Activated T-helper 17 cell treated with anti-CD3 and anti-CD28 coated beads, Interleukin-2, amount 50 U/mL, for 72 hours (primary cell): ENCODE results near the gene PVR. TPM values are rescaled to one million over a fixed set of nuclear protein-coding genes. Genes with fewer than 3 reads are reported as not detected.
"Not testable (repeated sequence)": the region's sequence is repeated elsewhere in the genome, so short reads cannot be mapped to it uniquely, and the experiment has no call there.

Experiments
- ATAC-seq: fragments of 150-1000 bp; cut with Tn5 transposase; replicated peaks from 2 replicates; pipeline ENCODE4 v1.10.0; 2021; ENCODE audit warnings: mild to moderate bottlenecking, moderate library complexity
- H3K27ac Mint-ChIP-seq: one replicate; pipeline ENCODE4 v1.8.0; 2022; ENCODE audit warnings: mixed read lengths
- H3K27me3 Mint-ChIP-seq: one replicate; pipeline ENCODE4 v1.8.0; 2022; ENCODE audit warnings: mixed read lengths
- H3K36me3 Mint-ChIP-seq: one replicate; pipeline ENCODE4 v1.8.0; 2022; ENCODE audit warnings: low read depth, mild to moderate bottlenecking, mixed read lengths
- H3K4me1 Mint-ChIP-seq: one replicate; pipeline ENCODE4 v1.8.0; 2022; ENCODE audit warnings: mixed read lengths
- H3K4me3 Mint-ChIP-seq: one replicate; pipeline ENCODE4 v1.8.0; 2022; ENCODE audit warnings: mild to moderate bottlenecking, mixed read lengths
- H3K9me3 Mint-ChIP-seq: one replicate; pipeline ENCODE4 v1.8.0; 2022; ENCODE audit warnings: mixed read lengths
- total RNA-seq, 2 donors: library from RNA; stranded (reverse); gene quantifications; one replicate each; pipeline ENCODE4 v1.2.3, GENCODE V29; 2022

Gene PVR
- total RNA-seq, 2 donors from 2014 or later, result 8.6 to 10.6 TPM

GRCh38 chr19:44666852-44667556, 23.3 kb downstream of the PVR start:
- H3K27ac Mint-ChIP-seq, result no peak overlapping the region
- no peaks in the 10 kb centered on the region for H3K36me3 Mint-ChIP-seq
- no peaks in the 10 kb centered on the region for H3K9me3 Mint-ChIP-seq
- H3K4me3 Mint-ChIP-seq, result no peak overlapping the region
- no peaks in the 10 kb centered on the region for H3K4me1 Mint-ChIP-seq
- no peaks in the 10 kb centered on the region for H3K27me3 Mint-ChIP-seq
- peak; percentile 28 for ATAC-seq

- Mint-ChIP-seq H3K4me1 (no peaks in the 10 kb centered on the region), H3K36me3 (no peaks in the 10 kb centered on the region), H3K27me3 (no peaks in the 10 kb centered on the region), H3K4me3 (no peak overlapping the region), H3K9me3 (no peaks in the 10 kb centered on the region), H3K27ac (no peak overlapping the region)
- ATAC-seq, result peak; percentile 28
Measured at GRCh38 chr19:44668985-44669764, 25.5 kb downstream of the PVR start.

- not testable (repeated sequence) for H3K27ac Mint-ChIP-seq, H3K4me3 Mint-ChIP-seq, ATAC-seq, H3K9me3 Mint-ChIP-seq, H3K36me3 Mint-ChIP-seq, H3K27me3 Mint-ChIP-seq, H3K4me1 Mint-ChIP-seq
Measured at GRCh38 chr19:44670027-44670426, 26.3 kb downstream of the PVR start.

GRCh38 chr19:44671400-44671799, 27.7 kb downstream of the PVR start, which contains the start of gene CEACAM19:
CEACAM19 (plus strand) TSS chr19:44671482; CDS start chr19:44671932, 450 bp downstream.
- peak; percentile 62 for ATAC-seq
- Mint-ChIP-seq H3K9me3 (no peaks in the 10 kb centered on the region), H3K36me3 (no peaks in the 10 kb centered on the region), H3K27me3 (no peaks in the 10 kb centered on the region), H3K27ac (no peak within 1 kb of the TSS), H3K4me1 (no peaks in the 10 kb centered on the region), H3K4me3 (no peak within 1 kb of the TSS)

- no peaks in the 10 kb centered on the region for H3K36me3 Mint-ChIP-seq
Measured at GRCh38 chr19:44672226-44672625, 28.5 kb downstream of the PVR start.

GRCh38 chr19:44673510-44673909, 29.8 kb downstream of the PVR start:
- Mint-ChIP-seq H3K4me1 (no peaks in the 10 kb centered on the region), H3K27ac (no peak overlapping the region), H3K4me3 (no peak overlapping the region), H3K36me3 (no peaks in the 10 kb centered on the region), H3K9me3 (no peaks in the 10 kb centered on the region), H3K27me3 (no peaks in the 10 kb centered on the region)
- no peak for ATAC-seq

More at GRCh38 chr19:44672226-44672625, 28.5 kb downstream of the PVR start:
- no peaks in the 10 kb centered on the region for H3K27me3 Mint-ChIP-seq
- no peaks in the 10 kb centered on the region for H3K9me3 Mint-ChIP-seq
- no peak overlapping the region for H3K27ac Mint-ChIP-seq
- no peak overlapping the region for H3K4me3 Mint-ChIP-seq
- H3K4me1 Mint-ChIP-seq, result no peaks in the 10 kb centered on the region
- ATAC-seq, result no peak

GRCh38 chr19:44675521-44675920, 31.8 kb downstream of the PVR start:
- Mint-ChIP-seq H3K27me3 (no peaks in the 10 kb centered on the region), H3K4me3 (no peak overlapping the region), H3K27ac (no peak overlapping the region), H3K9me3 (no peaks in the 10 kb centered on the region), H3K36me3 (no peaks in the 10 kb centered on the region), H3K4me1 (no peaks in the 10 kb centered on the region)
- ATAC-seq, result no peak

GRCh38 chr19:44677019-44677811, 33.5 kb downstream of the PVR start:
- no peaks in the 10 kb centered on the region for H3K36me3 Mint-ChIP-seq
- ATAC-seq, result peak; percentile 43
- no peaks in the 10 kb centered on the region for H3K27me3 Mint-ChIP-seq
- no peaks in the 10 kb centered on the region for H3K9me3 Mint-ChIP-seq
- no peaks in the 10 kb centered on the region for H3K4me1 Mint-ChIP-seq
- no peak overlapping the region for H3K27ac Mint-ChIP-seq
- H3K4me3 Mint-ChIP-seq, result no peak overlapping the region

- Mint-ChIP-seq H3K36me3 (no peaks in the 10 kb centered on the region), H3K27ac (no peak overlapping the region), H3K27me3 (peaks cover 4% of the 10 kb centered on the region), H3K4me3 (no peak overlapping the region), H3K9me3 (no peaks in the 10 kb centered on the region), H3K4me1 (peaks cover 6% of the 10 kb centered on the region)
- ATAC-seq, result no peak
Measured at GRCh38 chr19:44680536-44680935, 36.8 kb downstream of the PVR start.

- H3K4me1 Mint-ChIP-seq, result peaks cover 6% of the 10 kb centered on the region
- no peak overlapping the region for H3K27ac Mint-ChIP-seq
- H3K4me3 Mint-ChIP-seq, result no peak overlapping the region
- H3K27me3 Mint-ChIP-seq, result peaks cover 10% of the 10 kb centered on the region
- ATAC-seq, result no peak
- H3K36me3 Mint-ChIP-seq, result no peaks in the 10 kb centered on the region
- H3K9me3 Mint-ChIP-seq, result no peaks in the 10 kb centered on the region
Measured at GRCh38 chr19:44681992-44682790, 38.5 kb downstream of the PVR start.

- Mint-ChIP-seq H3K4me3 (no peak overlapping the region), H3K27me3 (peaks cover 13% of the 10 kb centered on the region), H3K27ac (no peak overlapping the region), H3K36me3 (no peaks in the 10 kb centered on the region), H3K4me1 (peaks cover 6% of the 10 kb centered on the region), H3K9me3 (no peaks in the 10 kb centered on the region)
- ATAC-seq, result no peak
Measured at GRCh38 chr19:44682807-44683206, 39.1 kb downstream of the PVR start.

- Mint-ChIP-seq H3K36me3 (no peaks in the 10 kb centered on the region), H3K27ac (no peak overlapping the region), H3K4me1 (peaks cover 6% of the 10 kb centered on the region), H3K9me3 (no peaks in the 10 kb centered on the region), H3K27me3 (peaks cover 16% of the 10 kb centered on the region), H3K4me3 (no peak overlapping the region)
- no peak for ATAC-seq
Measured at GRCh38 chr19:44683434-44684210, 39.9 kb downstream of the PVR start.

- Mint-ChIP-seq H3K27me3 (peaks cover 16% of the 10 kb centered on the region), H3K27ac (peak overlapping the region; percentile 41)
- not testable (repeated sequence) for H3K4me1 Mint-ChIP-seq, H3K4me3 Mint-ChIP-seq, ATAC-seq, H3K36me3 Mint-ChIP-seq, H3K9me3 Mint-ChIP-seq
Measured at GRCh38 chr19:44684396-44684795, 40.7 kb downstream of the PVR start.
